ENCODE results near the gene CELA2B. TPM values are rescaled to one million over a fixed set of nuclear protein-coding genes. Genes with fewer than 3 reads are reported as not detected.

CELA2B gene
- total RNA-seq: not detected in 2 replicates

GRCh38 chr1:15475752-15476314 is at the start of gene CELA2B:
Gene CELA2B (plus strand): TSS chr1:15476104. CDS start chr1:15476126, 22 bp downstream.

DNA sequence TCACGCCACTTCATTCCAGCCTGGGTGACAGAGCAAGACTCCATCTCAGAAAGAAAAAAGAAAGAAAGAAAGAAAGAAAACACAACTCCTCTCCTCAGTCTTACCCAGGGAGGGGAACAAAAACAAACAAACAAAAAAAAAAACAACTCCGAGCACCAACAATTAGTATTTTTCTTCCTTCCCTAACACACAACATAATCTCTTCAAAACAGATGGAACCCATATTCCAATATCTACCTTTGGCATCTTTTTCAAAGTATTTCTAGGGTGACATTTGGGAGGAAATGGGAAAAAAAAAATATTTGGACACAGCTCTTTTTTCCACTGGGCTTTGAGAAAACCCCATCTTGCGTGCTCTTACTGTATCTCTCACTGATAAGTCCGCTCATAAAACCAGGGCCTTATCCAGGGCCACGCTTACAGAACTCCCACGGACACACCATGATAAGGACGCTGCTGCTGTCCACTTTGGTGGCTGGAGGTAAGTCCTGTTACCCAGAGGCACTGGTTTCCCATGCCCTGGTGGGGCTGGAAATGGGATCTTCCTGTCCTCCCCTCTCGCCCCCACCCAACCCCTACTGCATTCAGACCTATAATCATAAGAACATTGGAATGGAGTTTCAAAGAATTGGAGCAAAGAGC is 19.5 kb upstream of the CELA2B start, which contains the start of gene CELA2A:
TSS of gene CELA2A (plus strand) at position 420 of the 642 bp plus-strand sequence. CDS start at position 442, 22 bp downstream.

DNA sequence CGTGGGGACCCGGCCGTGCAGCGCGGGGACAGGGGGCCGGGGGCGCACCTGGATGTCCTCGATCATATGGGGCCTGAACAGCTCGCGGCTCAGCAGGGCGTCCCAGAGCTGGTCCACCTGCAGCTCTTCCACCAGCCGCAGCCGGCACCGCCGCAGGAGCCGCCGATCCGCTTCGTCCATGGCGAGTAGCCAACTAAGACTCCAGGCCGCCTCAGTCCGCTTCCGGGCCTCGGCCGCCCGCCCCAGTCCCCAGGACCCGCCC is 48.0 kb downstream of the CELA2B start, which contains the start of gene CASP9:
TSS of gene CASP9 (minus strand) at position 195 of the 262 bp plus-strand sequence. CDS start at position 180, 15 bp downstream.

GRCh38 chr1:15526490-15527339 is 50.8 kb downstream of the CELA2B start, which contains the start of gene DNAJC16:
Gene DNAJC16 (plus strand): TSS chr1:15526848. CDS start chr1:15529106, 2,258 bp downstream.

Other genes starting within 250 kb of the CELA2B start
- gene FHAD1, start 228.9 kb upstream of the CELA2B start, total RNA-seq: 0.19 and 1.1 TPM in 2 replicates
- 15.8 and 55.6 TPM in 2 replicates for gene EFHD2, start 66.2 kb upstream of the CELA2B start, total RNA-seq
- under 0.01 TPM in 1 of 2 replicates, not detected in the other for gene CTRC, start 37.7 kb upstream of the CELA2B start, total RNA-seq
- gene CELA2A, start 19.4 kb upstream of the CELA2B start, total RNA-seq: 0.28 TPM in 1 of 2 replicates, not detected in the other
- 4.2 and 8.6 TPM in 2 replicates for gene CASP9, start 48.1 kb downstream of the CELA2B start, total RNA-seq
- gene DNAJC16, start 50.7 kb downstream of the CELA2B start, total RNA-seq: 16.9 and 18.8 TPM in 2 replicates
- 1.7 and 2.7 TPM in 2 replicates for gene AGMAT, start 108.9 kb downstream of the CELA2B start, total RNA-seq
- gene DDI2, start 141.4 kb downstream of the CELA2B start, total RNA-seq: 12.5 and 15.8 TPM in 2 replicates
- 49.7 and 63.1 TPM in 2 replicates for gene PLEKHM2, start 208.2 kb downstream of the CELA2B start, total RNA-seq

Measured in regular cardiac myocyte (primary cell).